Testis (tissue), 2 donors: ENCODE results near the gene PC.

Experiments used
- POLR2A ChIP-seq: fragments of 450-650 bp; IDR thresholded peaks from one replicate; pipeline ENCODE4 v1.6.1; 2017; ENCODE audit warnings: antibody characterized with exemption, mild to moderate bottlenecking, moderate library complexity
- TF ChIP-seq, protein P1 (sequence below), 3 experiments: fragments of 450-650 bp in 2 of 3; fragments of 200-600 bp in 1 of 3; sonication (generic) in 1 of 3; IDR thresholded peaks; one replicate each; pipeline ENCODE4 v1.5.1; 2016 to 2019; ENCODE audit warnings: antibody characterized with exemption in 3 of 3, mild to moderate bottlenecking in 2 of 3, moderate library complexity in 1 of 3

DNA sequence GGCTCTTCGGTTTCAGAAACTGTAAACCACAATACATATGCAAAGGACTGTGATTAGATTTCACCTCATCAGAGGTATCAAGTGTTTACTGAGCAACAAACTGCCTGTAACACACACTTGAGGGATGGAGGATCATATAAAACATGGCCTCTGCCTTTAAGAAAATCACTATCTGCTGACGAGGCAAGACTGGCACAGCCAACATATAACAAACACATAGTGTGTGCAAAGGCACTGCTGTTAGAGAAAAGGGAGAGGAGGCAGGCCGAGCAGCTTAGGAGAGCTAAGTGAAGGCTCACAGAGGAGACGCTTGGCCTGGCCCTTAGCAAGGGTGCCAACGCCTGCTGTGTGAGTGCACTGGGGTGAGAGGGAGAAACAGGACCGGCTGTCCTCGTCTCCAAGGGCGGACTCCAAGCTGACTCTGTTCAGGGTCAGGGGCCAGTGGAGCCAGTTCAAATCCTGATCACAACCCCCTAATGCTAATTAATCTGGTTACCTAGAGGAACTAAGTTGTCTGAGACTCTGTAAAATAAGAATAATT is 53.1 kb downstream of the PC start:
- TF ChIP-seq, protein P1, sequence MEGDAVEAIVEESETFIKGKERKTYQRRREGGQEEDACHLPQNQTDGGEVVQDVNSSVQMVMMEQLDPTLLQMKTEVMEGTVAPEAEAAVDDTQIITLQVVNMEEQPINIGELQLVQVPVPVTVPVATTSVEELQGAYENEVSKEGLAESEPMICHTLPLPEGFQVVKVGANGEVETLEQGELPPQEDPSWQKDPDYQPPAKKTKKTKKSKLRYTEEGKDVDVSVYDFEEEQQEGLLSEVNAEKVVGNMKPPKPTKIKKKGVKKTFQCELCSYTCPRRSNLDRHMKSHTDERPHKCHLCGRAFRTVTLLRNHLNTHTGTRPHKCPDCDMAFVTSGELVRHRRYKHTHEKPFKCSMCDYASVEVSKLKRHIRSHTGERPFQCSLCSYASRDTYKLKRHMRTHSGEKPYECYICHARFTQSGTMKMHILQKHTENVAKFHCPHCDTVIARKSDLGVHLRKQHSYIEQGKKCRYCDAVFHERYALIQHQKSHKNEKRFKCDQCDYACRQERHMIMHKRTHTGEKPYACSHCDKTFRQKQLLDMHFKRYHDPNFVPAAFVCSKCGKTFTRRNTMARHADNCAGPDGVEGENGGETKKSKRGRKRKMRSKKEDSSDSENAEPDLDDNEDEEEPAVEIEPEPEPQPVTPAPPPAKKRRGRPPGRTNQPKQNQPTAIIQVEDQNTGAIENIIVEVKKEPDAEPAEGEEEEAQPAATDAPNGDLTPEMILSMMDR (IDR thresholded peaks at IDR 0.05): no peak
- no peak for TF ChIP-seq POLR2A
